Dendritic cell treated with granulocyte-macrophage colony-stimulating factor and Interleukin-4, amounts not matched to agents 40 ng/mL and 50 ng/mL, for 4 days (primary cell): ENCODE results near the gene TSPAN9.

Source experiments
- H3K27ac Mint-ChIP-seq: one replicate; pipeline ENCODE4 v1.8.0; 2022; ENCODE audit warnings: mild to moderate bottlenecking, mixed read lengths
- H3K27me3 Mint-ChIP-seq: one replicate; pipeline ENCODE4 v1.8.0; 2022; ENCODE audit warnings: mild to moderate bottlenecking, mixed read lengths
- H3K36me3 Mint-ChIP-seq: one replicate; pipeline ENCODE4 v1.8.0; 2022; ENCODE audit warnings: low read depth, mixed read lengths
- H3K4me1 Mint-ChIP-seq: one replicate; pipeline ENCODE4 v1.8.0; 2022; ENCODE audit warnings: low read depth, mixed read lengths
- H3K4me3 Mint-ChIP-seq: one replicate; pipeline ENCODE4 v1.8.0; 2022; ENCODE audit warnings: mild to moderate bottlenecking, moderate library complexity, mixed read lengths
- H3K9me3 Mint-ChIP-seq: one replicate; pipeline ENCODE4 v1.8.0; 2022; ENCODE audit warnings: mixed read lengths
- intact Hi-C: fragments of 100-400 bp; cut with micrococcal nuclease; formaldehyde crosslinking; loops from one replicate; pipeline ENCODE4 v1.15.0; 2022

Gene TSPAN9

DNA sequence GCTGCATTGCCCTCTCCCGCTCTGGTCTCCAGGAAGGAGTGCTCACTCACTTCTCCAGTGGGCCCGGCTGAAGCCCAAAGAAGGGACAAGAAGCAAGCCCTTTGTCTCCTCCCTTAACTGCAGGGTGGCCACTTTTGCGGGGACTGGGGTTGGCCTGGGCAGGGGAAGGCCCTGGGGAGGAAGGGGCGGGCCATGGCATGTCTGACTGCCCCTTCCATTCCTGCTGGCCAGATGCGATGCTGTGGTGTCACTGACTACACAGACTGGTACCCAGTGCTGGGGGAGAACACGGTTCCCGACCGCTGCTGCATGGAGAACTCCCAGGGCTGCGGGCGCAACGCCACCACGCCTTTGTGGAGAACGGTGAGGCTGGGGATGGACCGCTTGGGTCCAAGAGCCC lies 203.8 kb downstream of the TSPAN9 start:
- no peaks in the 10 kb centered on the region for H3K36me3 Mint-ChIP-seq
- H3K4me1 Mint-ChIP-seq: no peaks in the 10 kb centered on the region
- H3K4me3 Mint-ChIP-seq: no peak overlapping the region
- intact Hi-C loops: no loop called here
- no peaks in the 10 kb centered on the region for H3K9me3 Mint-ChIP-seq
- peaks cover 49% of the 10 kb centered on the region for H3K27me3 Mint-ChIP-seq
- no peak overlapping the region for H3K27ac Mint-ChIP-seq

GRCh38 chr12:3281588-3282383 lies 204.6 kb downstream of the TSPAN9 start:
- H3K9me3 Mint-ChIP-seq: no peaks in the 10 kb centered on the region
- H3K27ac Mint-ChIP-seq: no peak overlapping the region
- H3K4me1 Mint-ChIP-seq: no peaks in the 10 kb centered on the region
- no peaks in the 10 kb centered on the region for H3K36me3 Mint-ChIP-seq
- intact Hi-C loops: no loop called here
- no peak overlapping the region for H3K4me3 Mint-ChIP-seq
- peaks cover 44% of the 10 kb centered on the region for H3K27me3 Mint-ChIP-seq

GRCh38 chr12:3282384-3282670 lies 205.1 kb downstream of the TSPAN9 start:
- H3K27ac Mint-ChIP-seq: no peak overlapping the region
- intact Hi-C loops: no loop called here
- peaks cover 47% of the 10 kb centered on the region for H3K27me3 Mint-ChIP-seq
- no peaks in the 10 kb centered on the region for H3K9me3 Mint-ChIP-seq
- no peaks in the 10 kb centered on the region for H3K36me3 Mint-ChIP-seq
- no peak overlapping the region for H3K4me3 Mint-ChIP-seq
- no peaks in the 10 kb centered on the region for H3K4me1 Mint-ChIP-seq

- H3K36me3 Mint-ChIP-seq: no peaks in the 10 kb centered on the region
- H3K27me3 Mint-ChIP-seq: peaks cover 51% of the 10 kb centered on the region
- H3K27ac Mint-ChIP-seq: no peak overlapping the region
Observed at GRCh38 chr12:3283137-3283680, 206.0 kb downstream of the TSPAN9 start.

GRCh38 chr12:3284405-3284804 lies 207.2 kb downstream of the TSPAN9 start:
- peaks cover 49% of the 10 kb centered on the region for H3K27me3 Mint-ChIP-seq
- H3K27ac Mint-ChIP-seq: no peak overlapping the region
- no peaks in the 10 kb centered on the region for H3K4me1 Mint-ChIP-seq
- no peaks in the 10 kb centered on the region for H3K9me3 Mint-ChIP-seq
- intact Hi-C loops: no loop called here
- no peak overlapping the region for H3K4me3 Mint-ChIP-seq
- no peaks in the 10 kb centered on the region for H3K36me3 Mint-ChIP-seq

More at GRCh38 chr12:3283137-3283680, 206.0 kb downstream of the TSPAN9 start:
- Mint-ChIP-seq H3K4me3 (no peak overlapping the region), H3K4me1 (no peaks in the 10 kb centered on the region), H3K9me3 (no peaks in the 10 kb centered on the region)
- intact Hi-C loops: no loop called here

GRCh38 chr12:3285570-3285969 lies 208.4 kb downstream of the TSPAN9 start:
- intact Hi-C loops: no loop called here
- H3K27me3 Mint-ChIP-seq: peaks cover 44% of the 10 kb centered on the region
- no peaks in the 10 kb centered on the region for H3K36me3 Mint-ChIP-seq
- no peaks in the 10 kb centered on the region for H3K4me1 Mint-ChIP-seq
- no peaks in the 10 kb centered on the region for H3K9me3 Mint-ChIP-seq
- no peak overlapping the region for H3K4me3 Mint-ChIP-seq
- no peak overlapping the region for H3K27ac Mint-ChIP-seq

GRCh38 chr12:3288690-3289089 lies 211.5 kb downstream of the TSPAN9 start:
- no peaks in the 10 kb centered on the region for H3K9me3 Mint-ChIP-seq
- H3K4me1 Mint-ChIP-seq: no peaks in the 10 kb centered on the region
- H3K27ac Mint-ChIP-seq: no peak overlapping the region
- no peak overlapping the region for H3K4me3 Mint-ChIP-seq
- no peaks in the 10 kb centered on the region for H3K36me3 Mint-ChIP-seq
- intact Hi-C loops: no loop called here
- peaks cover 37% of the 10 kb centered on the region for H3K27me3 Mint-ChIP-seq

DNA sequence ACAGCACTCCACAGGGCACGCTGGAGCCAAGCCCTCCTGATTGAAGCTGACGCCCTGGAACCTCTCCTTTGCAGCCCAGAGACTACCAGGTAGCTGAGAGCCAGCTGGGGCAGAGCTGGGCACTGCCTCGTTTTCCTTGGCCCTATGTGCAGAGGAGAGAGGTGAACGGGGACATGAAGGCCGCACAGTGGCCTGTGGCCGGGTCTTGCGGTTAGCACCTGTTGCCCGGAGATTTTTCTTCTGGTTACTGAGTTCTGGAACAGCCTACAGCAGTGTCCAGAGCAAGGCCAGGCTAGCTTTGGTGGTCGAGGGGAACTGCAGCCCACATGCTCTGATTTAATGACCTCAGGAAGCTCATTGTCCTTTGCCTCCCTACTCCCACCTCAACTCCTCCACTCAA lies 212.5 kb downstream of the TSPAN9 start:
- no peaks in the 10 kb centered on the region for H3K4me1 Mint-ChIP-seq
- H3K36me3 Mint-ChIP-seq: no peaks in the 10 kb centered on the region
- no peak overlapping the region for H3K4me3 Mint-ChIP-seq
- no peaks in the 10 kb centered on the region for H3K9me3 Mint-ChIP-seq
- no peak overlapping the region for H3K27ac Mint-ChIP-seq
- intact Hi-C loops: no loop called here
- H3K27me3 Mint-ChIP-seq: peaks cover 37% of the 10 kb centered on the region

DNA sequence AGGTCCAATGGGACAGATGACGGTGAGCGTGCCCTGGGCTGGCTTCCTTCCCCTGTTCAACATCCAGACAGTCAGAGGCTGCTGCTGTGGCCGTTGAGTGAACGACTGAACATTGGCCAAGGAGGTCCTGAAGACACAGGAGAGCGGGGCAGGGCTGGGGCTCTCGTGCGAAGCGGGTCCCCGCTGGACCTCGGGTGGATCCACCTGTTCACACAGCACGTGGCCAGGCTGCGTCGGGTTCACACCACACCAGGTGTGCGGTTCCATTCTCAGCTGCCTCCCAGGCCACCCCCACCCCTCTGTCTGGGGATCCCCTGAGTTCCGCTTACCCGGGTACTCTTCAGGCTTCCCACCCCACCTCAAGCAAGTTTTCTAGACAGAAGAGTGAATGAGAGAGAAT lies 214.8 kb downstream of the TSPAN9 start:
- Mint-ChIP-seq H3K4me3 (no peak overlapping the region), H3K9me3 (no peaks in the 10 kb centered on the region), H3K27ac (no peak overlapping the region), H3K36me3 (no peaks in the 10 kb centered on the region), H3K4me1 (no peaks in the 10 kb centered on the region), H3K27me3 (peaks cover 32% of the 10 kb centered on the region)
- intact Hi-C loops: no loop called here

DNA sequence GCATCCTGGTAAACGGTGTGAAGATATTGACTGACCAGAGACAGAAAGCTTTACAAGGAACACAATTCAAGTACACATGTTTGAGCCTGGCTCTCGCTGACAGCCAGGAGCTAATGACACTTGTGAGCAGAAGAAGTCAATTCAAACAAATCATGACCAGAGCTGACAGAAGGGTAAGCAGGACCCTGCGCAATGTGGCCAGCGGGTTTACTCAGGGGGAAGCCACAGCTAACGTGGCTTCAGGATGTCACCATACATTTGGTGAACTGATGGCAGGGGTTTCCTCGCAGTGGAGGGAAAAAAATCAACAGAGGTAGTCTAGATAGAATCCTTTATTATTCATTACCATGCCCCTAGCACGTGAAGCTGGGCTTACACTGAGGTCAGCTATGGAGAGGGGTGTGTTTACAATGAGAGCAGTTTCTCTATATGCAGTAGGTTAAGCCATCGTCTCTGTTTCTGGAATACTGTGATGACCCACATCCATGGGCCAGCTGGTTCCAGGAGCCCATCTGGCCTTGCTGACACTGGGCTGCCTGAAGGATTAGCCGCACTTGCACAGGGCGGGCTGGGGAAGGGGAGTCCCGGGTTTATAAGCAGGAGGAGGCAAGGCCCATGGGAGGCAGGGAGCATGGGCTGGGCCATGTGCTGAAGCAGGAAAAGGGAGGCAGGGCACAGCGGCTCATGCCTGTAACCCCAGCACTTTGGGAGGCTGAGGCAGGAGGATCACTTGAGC lies 215.7 kb downstream of the TSPAN9 start:
- intact Hi-C loops: no loop called here
- Mint-ChIP-seq H3K4me3 (no peak overlapping the region), H3K27me3 (peaks cover 26% of the 10 kb centered on the region), H3K27ac (no peak overlapping the region), H3K9me3 (no peaks in the 10 kb centered on the region), H3K4me1 (no peaks in the 10 kb centered on the region), H3K36me3 (no peaks in the 10 kb centered on the region)

- Mint-ChIP-seq H3K27me3 (peaks cover 23% of the 10 kb centered on the region), H3K4me3 (no peak overlapping the region), H3K27ac (no peak overlapping the region), H3K36me3 (no peaks in the 10 kb centered on the region), H3K9me3 (no peaks in the 10 kb centered on the region), H3K4me1 (no peaks in the 10 kb centered on the region)
- intact Hi-C loops: no loop called here
Observed at GRCh38 chr12:3293446-3294161, 216.4 kb downstream of the TSPAN9 start.

DNA sequence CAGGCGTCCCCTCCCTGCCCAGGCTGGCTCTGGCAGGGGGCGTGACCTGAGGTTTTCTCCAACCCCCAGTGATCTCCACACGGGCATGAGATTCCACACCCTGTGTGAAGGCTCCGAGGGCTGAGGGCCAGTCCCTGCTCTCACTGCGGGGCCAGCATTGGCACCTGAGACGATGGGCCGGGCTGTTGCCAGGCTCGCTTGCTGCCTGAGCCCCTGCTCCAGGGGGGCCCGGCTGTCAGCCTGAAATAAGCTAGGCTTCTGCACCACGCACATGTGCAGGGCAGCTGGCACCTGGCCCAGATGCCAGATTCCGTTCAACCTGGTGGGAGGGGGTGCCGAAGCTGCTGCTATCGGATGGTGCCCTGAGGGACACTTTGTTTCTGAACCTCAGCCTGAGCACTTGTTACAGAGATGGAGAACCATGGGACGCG lies 217.3 kb downstream of the TSPAN9 start:
- Mint-ChIP-seq H3K27me3 (peaks cover 28% of the 10 kb centered on the region), H3K4me3 (no peak overlapping the region), H3K36me3 (no peaks in the 10 kb centered on the region), H3K9me3 (no peaks in the 10 kb centered on the region), H3K4me1 (no peaks in the 10 kb centered on the region), H3K27ac (no peak overlapping the region)
- intact Hi-C loops: no loop called here

GRCh38 chr12:3295225-3295624 lies 218.0 kb downstream of the TSPAN9 start:
- H3K4me1 Mint-ChIP-seq: peaks cover 7% of the 10 kb centered on the region

More at GRCh38 chr12:3295225-3295624, 218.0 kb downstream of the TSPAN9 start:
- Mint-ChIP-seq H3K36me3 (no peaks in the 10 kb centered on the region), H3K27me3 (peaks cover 33% of the 10 kb centered on the region), H3K27ac (no peak overlapping the region), H3K9me3 (no peaks in the 10 kb centered on the region), H3K4me3 (no peak overlapping the region)
- intact Hi-C loops: no loop called here
